Measurements from ENCODE around the gene PLAU. TPM values are rescaled to one million over a fixed set of nuclear protein-coding genes. Genes with fewer than 3 reads are reported as not detected.

The PLAU gene
- total RNA-seq = 13.4 and 13.8 TPM in 2 replicates

GRCh38 chr10:73910764-73911552 lies at the start of gene PLAU:
Gene PLAU (plus strand): TSS chr10:73911132. CDS start chr10:73911556, 424 bp downstream.
- peak; percentile 65 for DNase-seq

DNA sequence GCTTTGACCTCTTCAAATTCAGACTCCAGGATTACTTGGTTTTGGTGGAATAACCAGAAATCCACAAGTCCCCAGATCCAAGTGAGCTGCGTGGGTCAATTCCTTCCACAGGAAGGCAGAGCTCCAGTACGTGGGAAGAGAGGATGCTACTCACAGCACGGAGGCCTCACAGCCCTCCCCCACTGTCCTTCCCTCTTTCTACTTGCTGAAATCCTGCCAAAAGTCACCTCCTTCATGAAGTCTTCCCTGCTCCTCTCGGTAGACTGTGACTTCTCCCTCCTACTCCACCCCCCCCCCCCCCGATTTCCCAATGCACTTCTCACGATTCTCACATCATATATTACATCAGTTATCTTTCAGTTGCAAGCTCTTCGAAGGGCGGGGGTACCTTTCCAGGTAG lies 48.9 kb upstream of the PLAU start:
- DNase-seq = no peak

GRCh38 chr10:73863039-73863817 lies 47.7 kb upstream of the PLAU start:
- DNase-seq = no peak

GRCh38 chr10:73864229-73864628 lies 46.7 kb upstream of the PLAU start:
- DNase-seq = no peak

GRCh38 chr10:73865107-73865458 lies 45.8 kb upstream of the PLAU start:
- DNase-seq = no peak

- peak; percentile 33 for DNase-seq
Measured at GRCh38 chr10:73865459-73866442, 45.2 kb upstream of the PLAU start.

DNA sequence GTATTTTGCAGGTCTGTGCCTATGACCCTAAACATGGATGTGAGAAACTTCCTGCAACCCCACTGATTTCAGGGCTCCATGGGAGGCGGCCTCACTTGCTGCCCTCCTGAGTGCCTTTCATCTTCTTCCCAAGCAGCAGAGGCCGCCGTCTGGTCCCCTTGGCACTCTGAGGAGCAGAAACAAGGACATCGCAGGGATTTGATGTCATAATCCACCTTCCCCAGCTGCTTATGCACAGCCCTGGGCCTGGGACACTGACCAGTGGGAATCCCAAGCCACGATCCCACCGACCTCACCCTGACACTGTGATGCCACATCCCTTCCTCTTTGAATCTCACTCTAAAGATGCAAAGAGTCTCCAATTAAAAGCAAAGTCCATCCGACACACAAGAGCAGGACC lies 44.3 kb upstream of the PLAU start:
- no peak for DNase-seq

- no peak for DNase-seq
Measured at GRCh38 chr10:73867126-73867807, 43.7 kb upstream of the PLAU start.

GRCh38 chr10:73867871-73868631 lies 42.9 kb upstream of the PLAU start:
- DNase-seq = no peak

DNA sequence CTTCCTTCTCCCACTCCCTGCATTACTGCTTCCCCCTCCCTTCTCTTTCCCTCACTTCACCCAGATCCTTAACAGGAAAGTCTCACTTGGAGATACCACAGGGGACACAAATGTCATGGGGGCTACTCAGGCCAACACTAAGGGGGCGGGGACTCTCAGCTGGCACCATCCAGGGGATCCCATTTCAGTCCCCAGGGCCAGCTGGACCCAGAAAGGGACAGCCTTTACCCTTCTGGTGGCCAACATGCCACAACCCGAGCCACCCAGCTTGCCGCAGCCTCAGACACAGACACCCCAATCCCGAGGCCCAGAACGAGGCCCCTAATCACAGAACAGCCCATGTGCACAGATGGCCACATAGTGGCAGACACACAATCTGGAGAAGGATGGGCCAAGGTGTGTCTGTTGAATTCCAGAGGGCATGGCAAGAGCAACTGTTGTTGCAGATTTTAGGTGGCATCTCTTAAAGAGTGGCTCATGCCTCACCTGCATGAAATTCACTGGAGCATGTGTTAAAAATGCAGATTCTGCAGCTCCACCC lies 42.2 kb upstream of the PLAU start:
- DNase-seq = no peak

- DNase-seq = no peak
Measured at GRCh38 chr10:73871295-73872189, 39.4 kb upstream of the PLAU start.

DNA sequence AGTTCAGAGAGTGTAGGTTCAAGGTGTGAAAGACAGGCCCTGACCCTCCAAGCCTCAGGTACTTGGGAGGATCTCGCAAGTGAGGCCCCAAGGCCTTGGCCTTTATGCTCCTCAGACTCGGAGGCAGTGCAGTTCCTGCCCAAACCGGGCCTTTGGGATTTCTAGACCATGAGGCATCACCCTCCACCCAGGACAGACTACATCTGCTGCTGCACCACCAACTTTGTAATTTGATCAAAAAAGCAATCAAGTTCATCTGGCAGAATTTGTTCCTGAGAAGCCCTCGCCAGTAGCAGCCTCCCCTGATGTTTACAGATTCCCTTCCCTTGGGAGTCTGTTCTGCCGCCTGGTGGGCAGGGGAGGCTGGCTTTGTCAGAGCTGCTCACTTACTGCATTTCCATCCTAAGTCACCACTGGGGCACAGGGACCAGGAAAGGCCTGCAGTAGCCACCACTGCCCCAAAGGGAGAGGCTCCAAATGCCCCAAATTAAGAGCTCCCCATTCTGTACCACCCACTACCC lies 38.7 kb upstream of the PLAU start:
- DNase-seq = peak; percentile 26

- no peak for DNase-seq
Measured at GRCh38 chr10:73873142-73873837, 37.6 kb upstream of the PLAU start.

DNA sequence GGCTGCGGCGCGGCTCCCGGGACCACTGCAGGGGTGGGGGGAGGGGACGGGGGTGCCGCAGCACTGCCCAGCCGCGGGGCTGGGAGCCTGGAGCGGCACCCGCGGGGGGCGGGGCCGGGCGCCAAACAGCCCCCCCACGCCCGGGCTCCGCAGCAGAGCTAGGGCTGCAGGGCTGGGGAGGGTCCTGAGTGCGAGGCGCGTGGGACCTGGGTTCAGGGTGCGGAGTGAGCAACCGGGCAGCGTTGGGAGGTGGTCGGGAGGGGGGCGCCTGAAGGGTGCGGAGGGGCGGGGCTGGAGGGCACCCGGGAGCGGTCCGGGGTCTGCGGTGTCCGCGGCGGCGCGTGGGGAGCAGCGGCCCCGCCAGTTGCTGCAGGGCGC lies 37.1 kb upstream of the PLAU start:
- no peak for DNase-seq

GRCh38 chr10:73874267-73875138 lies 36.4 kb upstream of the PLAU start, which contains the start of gene CAMK2G:
Gene CAMK2G (minus strand): TSS chr10:73874555. CDS start chr10:73874461, 94 bp downstream.
- DNase-seq = peak; percentile 88

GRCh38 chr10:73875139-73875475 lies 35.8 kb upstream of the PLAU start:
- no peak for DNase-seq

GRCh38 chr10:73876157-73876556 lies 34.8 kb upstream of the PLAU start:
- no peak for DNase-seq

GRCh38 chr10:73876566-73876965 lies 34.4 kb upstream of the PLAU start:
- no peak for DNase-seq
